HepG2 (cell line): Measurements from ENCODE around the gene OR6V1. TPM values are rescaled to one million over a fixed set of nuclear protein-coding genes. Genes with fewer than 3 reads are reported as not detected.

ENCODE experiments used
- ATAC-seq: fragments of 200-7000 bp; cut with Tn5 transposase; 3 replicates; pipeline ENCODE4 v1.9.1; 2020; ENCODE audit warnings: mild to moderate bottlenecking, moderate library complexity
- BruUV-seq: library from RNA; stranded (reverse); fragments of 400-500 nt; replicated peaks from 2 replicates; lab custom pipeline; 2021; lab: Mats Ljungman, UMichigan
- CTCF ChIA-PET: fragments of 300-600 bp; formaldehyde crosslinking; extraction: SDS; loops from one replicate; lab custom pipeline; 2021; ENCODE audit warnings: low total read pairs, inconsistent platforms, low intra/inter-chr PET ratio; lab: Yijun Ruan, JAX
- POLR2A ChIA-PET: fragments of 350-600 bp; sonication (Branson Sonifier 250); formaldehyde crosslinking; loops from one replicate; lab custom pipeline; 2020; ENCODE audit warnings: antibody characterized with exemption, inconsistent platforms; lab: Yijun Ruan, JAX
- DNase-seq: peaks from one replicate; pipeline ENCODE4 v3.0.0-alpha.2; 2015; ENCODE audit warnings: low spot score
- FAIRE-seq: peaks from 3 replicates; lab custom pipeline; 2011; peaks lifted over from hg19 to GRCh38; lab: Jason Lieb, UNC
- H2AFZ ChIP-seq: one replicate; pipeline ENCODE4 v1.6.1; 2011; ENCODE audit warnings: low read length, inconsistent platforms
- H3K27ac ChIP-seq: fragments of 300-600 bp; 3 replicates; pipeline ENCODE4 v1.8.0; 2011; ENCODE audit warnings: mixed run types, mild to moderate bottlenecking, mixed read lengths, low read length, inconsistent platforms; ENCODE audit not compliant: insufficient read depth; ENCODE audit errors: extremely low read length
- H3K27me3 ChIP-seq, 2 experiments: fragments of 200-600 bp in 1 of 2; 2 replicates in 1 of 2; 3 replicates in 1 of 2; pipeline versions ENCODE4 v1.6.0 to v1.8.0; 2011; ENCODE audit warnings: low read length in 2 of 2, mild to moderate bottlenecking in 2 of 2, moderate library complexity in 2 of 2, inconsistent platforms in 1 of 2; ENCODE audit not compliant: insufficient read depth in 2 of 2, control insufficient read depth in 1 of 2
- H3K36me3 ChIP-seq, 2 experiments: fragments of 200-600 bp in 1 of 2; replicated peaks in 1 of 2; 2 replicates in 1 of 2; 3 replicates in 1 of 2; pipeline versions ENCODE4 v1.5.1 to v1.8.0; 2011; ENCODE audit warnings: low read length in 2 of 2, inconsistent platforms in 1 of 2; ENCODE audit not compliant: insufficient read depth in 2 of 2, control insufficient read depth in 1 of 2
- H3K4me1 ChIP-seq: 2 replicates; pipeline ENCODE4 v1.5.1; 2012; ENCODE audit warnings: low read length, inconsistent platforms; ENCODE audit not compliant: insufficient read depth
- H3K4me2 ChIP-seq: 2 replicates; pipeline ENCODE4 v1.6.0; 2011; ENCODE audit warnings: low read depth, low read length, inconsistent platforms
- H3K4me3 ChIP-seq, 3 experiments: fragments of 200-600 bp in 1 of 3; sonication (generic), shearing (Covaris generic) in 1 of 3; replicated peaks in 1 of 3; 2 replicates each; pipeline ENCODE4 v1.5.1; 2011 to 2016; ENCODE audit warnings: low read length in 3 of 3, inconsistent platforms in 2 of 3, low read depth in 2 of 3, mild to moderate bottlenecking in 2 of 3, control low read depth in 1 of 3, mixed read lengths in 1 of 3; ENCODE audit not compliant: insufficient read depth in 1 of 3
- H3K79me2 ChIP-seq: one replicate; pipeline ENCODE4 v1.6.1; 2011; ENCODE audit warnings: low read length, inconsistent platforms; ENCODE audit not compliant: insufficient read depth
- H3K9ac ChIP-seq: 2 replicates; pipeline ENCODE4 v1.6.0; 2011; ENCODE audit warnings: mild to moderate bottlenecking, low read depth, low read length, inconsistent platforms; ENCODE audit not compliant: insufficient read depth
- H3K9me3 ChIP-seq: 2 replicates; pipeline ENCODE4 v1.5.1; 2012; ENCODE audit warnings: mild to moderate bottlenecking, low read length
- H4K20me1 ChIP-seq: 2 replicates; pipeline ENCODE4 v1.6.0; 2011; ENCODE audit warnings: inconsistent platforms, mild to moderate bottlenecking, low read length, moderate library complexity; ENCODE audit not compliant: insufficient read depth
- ELF1 ChIP-seq: sonication (generic); formaldehyde crosslinking; IDR thresholded peaks from 2 replicates; pipeline ENCODE4 v1.4.0; 2020; ENCODE audit warnings: missing genetic modification reagents
- MEIS1 ChIP-seq: sonication (generic); formaldehyde crosslinking; IDR thresholded peaks from 2 replicates; pipeline ENCODE4 v1.9.0; 2021; ENCODE audit warnings: mild to moderate bottlenecking, missing genetic modification reagents, moderate library complexity, borderline replicate concordance
- NCOA2 ChIP-seq: sonication (generic); formaldehyde crosslinking; IDR thresholded peaks from 2 replicates; pipeline ENCODE4 v1.8.0; 2022; ENCODE audit warnings: inconsistent platforms
- NFIC ChIP-seq: IDR thresholded peaks from 2 replicates; pipeline ENCODE4 v1.6.1; 2012; ENCODE audit warnings: mild to moderate bottlenecking, low read length, inconsistent platforms
- NFKB2 ChIP-seq: sonication (generic); formaldehyde crosslinking; IDR thresholded peaks from 2 replicates; pipeline ENCODE4 v1.4.0; 2020; ENCODE audit warnings: missing genetic modification reagents, borderline replicate concordance
- NR2C2 ChIP-seq: sonication (generic); formaldehyde crosslinking; IDR thresholded peaks from 2 replicates; pipeline ENCODE4 v1.4.0; 2020; ENCODE audit warnings: missing genetic modification reagents, mild to moderate bottlenecking, moderate library complexity, borderline replicate concordance
- NR2F2 ChIP-seq: IDR thresholded peaks from 2 replicates; pipeline ENCODE4 v1.6.1; 2012; ENCODE audit warnings: low read depth, inconsistent platforms, borderline replicate concordance
- SOX6 ChIP-seq, 2 experiments: fragments of 450-650 bp in 1 of 2; sonication (generic) in 1 of 2; formaldehyde crosslinking in 1 of 2; IDR thresholded peaks; 2 replicates each; pipeline versions ENCODE4 v1.4.0 to v1.6.1; 2017 to 2020; ENCODE audit warnings: antibody characterized with exemption in 1 of 2, mild to moderate bottlenecking in 1 of 2, missing genetic modification reagents in 1 of 2
- ZFAT ChIP-seq: sonication (generic); formaldehyde crosslinking; conservative IDR thresholded peaks from 2 replicates; pipeline ENCODE4 v1.8.1; 2023; ENCODE audit warnings: missing genetic modification reagents, inconsistent platforms
- ZFP62 ChIP-seq: sonication (generic); formaldehyde crosslinking; IDR thresholded peaks from 2 replicates; pipeline ENCODE4 v1.4.0; 2020; ENCODE audit warnings: missing genetic modification reagents
- ZNF329 ChIP-seq: sonication (generic); formaldehyde crosslinking; IDR thresholded peaks from 2 replicates; pipeline ENCODE4 v1.9.0; 2021; ENCODE audit warnings: low read depth, mild to moderate bottlenecking, missing genetic modification reagents
- ZNF747 ChIP-seq: sonication (generic); formaldehyde crosslinking; IDR thresholded peaks from 2 replicates; pipeline ENCODE4 v1.8.1; 2023; ENCODE audit warnings: missing genetic modification reagents, mild to moderate bottlenecking, borderline replicate concordance
- ZNF879 ChIP-seq: sonication (generic); formaldehyde crosslinking; IDR thresholded peaks from 2 replicates; pipeline ENCODE4 v1.8.1; 2023; ENCODE audit warnings: missing genetic modification reagents
- WGBS: methylation state at CpG from one replicate; pipeline ENCODE4 v1.1.6; 2017; ENCODE audit warnings: low lambda C conversion rate; 5-methylcytosine and 5-hydroxymethylcytosine counted together
- in situ Hi-C: cut with HindIII; loops from 2 replicates; pipeline ENCODE4 v1.10.0; 2017; ENCODE audit warnings: low pct_unique_long_range_greater_than_20kb; ENCODE audit not compliant: extremely low pct_ligation_motif_present
- intact Hi-C: fragments of 100-400 bp; cut with micrococcal nuclease; formaldehyde crosslinking; loops from one replicate; pipeline ENCODE4 v1.10.0; 2022; ENCODE audit not compliant: unreplicated experiment
- polyA plus RNA-seq, 8 experiments: library from polyadenylated mRNA; depleted of rRNA in 3 of 8; stranded (reverse) in 7 of 8; unstranded in 1 of 8; fragments of >200 nt; fragmentation: Illumina TruSeq in 4 of 8; extraction: Trizol in 4 of 8; gene quantifications; 2 replicates each; pipeline versions ENCODE4 v1.2.1 to v1.2.3, GENCODE V29; 2011 to 2016; ENCODE audit warnings: low read depth in 4 of 8, missing spikeins in 1 of 8, mixed read lengths in 1 of 8; ENCODE audit not compliant: insufficient read depth in 1 of 8
- total RNA-seq, 5 experiments: library from RNA; depleted of rRNA; stranded (reverse); fragments of >200 nt; fragmentation: Illumina TruSeq; extraction: Trizol; gene quantifications; 2 replicates each; pipeline ENCODE4 v1.2.3, GENCODE V29; 2016; ENCODE audit warnings: low read depth in 1 of 5
- TF ChIP-seq, protein P1 (sequence below): sonication (generic); formaldehyde crosslinking; IDR thresholded peaks from 2 replicates; pipeline ENCODE4 v1.5.0; 2020; ENCODE audit warnings: mild to moderate bottlenecking, missing genetic modification reagents

The OR6V1 gene
- total and polyA plus RNA-seq, 2 of the 13 experiments (the other 11 are each of a cell fraction or from before 2014, with no cell fraction given) = not detected

DNA sequence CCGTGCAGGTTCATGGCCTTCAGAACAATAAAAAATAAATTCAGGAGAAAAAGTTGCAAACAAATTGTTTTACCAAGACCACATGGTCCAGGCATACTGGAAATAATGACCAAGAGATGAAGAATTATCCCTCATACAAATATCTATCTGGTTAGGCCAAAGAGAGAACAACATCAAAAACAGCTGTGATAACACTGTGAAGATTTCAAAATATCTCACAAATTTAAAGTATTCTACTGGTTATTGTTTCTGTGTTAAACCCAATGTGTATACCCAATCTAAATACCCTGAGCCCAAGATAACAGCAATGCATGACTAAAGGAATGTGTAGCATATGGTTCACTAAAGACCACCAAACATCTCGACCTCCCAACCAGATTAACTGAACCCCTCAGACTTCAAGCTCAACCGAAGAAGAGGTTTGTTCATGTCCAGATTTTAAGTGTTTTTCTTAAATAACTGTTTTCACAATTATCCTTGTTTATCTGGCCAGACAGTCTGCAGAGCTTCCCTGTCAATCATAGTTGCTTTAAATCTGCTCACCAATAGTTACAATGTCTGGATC, 36.1 kb upstream of the OR6V1 start (continued):
- TF ChIP-seq ZFP62 (CRISPR knock-in tag) (no peak), NR2C2 (CRISPR knock-in tag) (no peak), MEIS1 (CRISPR knock-in tag) (no peak)

DNA sequence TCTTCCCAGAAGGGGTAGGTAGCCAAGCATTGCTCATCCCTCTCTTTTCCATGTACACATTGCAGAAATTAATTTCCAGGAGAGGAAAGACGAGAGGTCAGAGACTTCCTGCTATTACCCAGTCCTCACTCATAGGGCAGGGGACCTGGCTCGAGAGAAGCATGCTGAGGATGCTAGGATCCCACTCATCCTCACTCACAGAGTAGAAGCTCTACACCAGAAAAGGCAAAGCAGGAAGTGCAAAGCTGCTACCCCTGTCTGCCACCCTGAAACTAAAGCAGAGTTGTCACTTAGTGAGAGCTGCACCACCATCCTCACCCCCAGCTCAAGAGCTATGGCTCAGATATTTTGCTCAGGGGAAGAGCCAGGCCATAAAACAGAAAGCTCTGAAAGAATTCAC, 35.1 kb upstream of the OR6V1 start:
- TF ChIP-seq NR2F2 = no peak
- no peak for TF ChIP-seq ZNF747 (CRISPR knock-in tag)
- TF ChIP-seq NFKB2 (CRISPR knock-in tag) = no peak
- no peak for TF ChIP-seq ZFAT (CRISPR knock-in tag)
- TF ChIP-seq, protein P1, sequence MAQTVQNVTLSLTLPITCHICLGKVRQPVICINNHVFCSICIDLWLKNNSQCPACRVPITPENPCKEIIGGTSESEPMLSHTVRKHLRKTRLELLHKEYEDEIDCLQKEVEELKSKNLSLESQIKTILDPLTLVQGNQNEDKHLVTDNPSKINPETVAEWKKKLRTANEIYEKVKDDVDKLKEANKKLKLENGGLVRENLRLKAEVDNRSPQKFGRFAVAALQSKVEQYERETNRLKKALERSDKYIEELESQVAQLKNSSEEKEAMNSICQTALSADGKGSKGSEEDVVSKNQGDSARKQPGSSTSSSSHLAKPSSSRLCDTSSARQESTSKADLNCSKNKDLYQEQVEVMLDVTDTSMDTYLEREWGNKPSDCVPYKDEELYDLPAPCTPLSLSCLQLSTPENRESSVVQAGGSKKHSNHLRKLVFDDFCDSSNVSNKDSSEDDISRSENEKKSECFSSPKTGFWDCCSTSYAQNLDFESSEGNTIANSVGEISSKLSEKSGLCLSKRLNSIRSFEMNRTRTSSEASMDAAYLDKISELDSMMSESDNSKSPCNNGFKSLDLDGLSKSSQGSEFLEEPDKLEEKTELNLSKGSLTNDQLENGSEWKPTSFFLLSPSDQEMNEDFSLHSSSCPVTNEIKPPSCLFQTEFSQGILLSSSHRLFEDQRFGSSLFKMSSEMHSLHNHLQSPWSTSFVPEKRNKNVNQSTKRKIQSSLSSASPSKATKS (CRISPR knock-in tag) = no peak
- no peak for TF ChIP-seq ELF1 (CRISPR knock-in tag)
- no peak for TF ChIP-seq ZNF879 (CRISPR knock-in tag)
- TF ChIP-seq NCOA2 (CRISPR knock-in tag) = no peak
- TF ChIP-seq NFIC = no peak
- TF ChIP-seq ZNF329 (CRISPR knock-in tag) = no peak
- TF ChIP-seq SOX6 (IDR thresholded peaks at IDR 0.05) = no peak
- no peak for TF ChIP-seq SOX6 (CRISPR knock-in tag; IDR thresholded peaks at IDR 0.05)
- H3K4me1 ChIP-seq = no peaks in the 10 kb centered on the region
- no peak overlapping the region for H3K4me3 ChIP-seq
- H3K9ac ChIP-seq = no peak overlapping the region
- ChIA-PET CTCF (no interaction called here), POLR2A (no interaction called here)
- ATAC-seq = no peak
- H2AFZ ChIP-seq = no peak overlapping the region
- no peak overlapping the region for H3K4me2 ChIP-seq
- H4K20me1 ChIP-seq = no peaks in the 10 kb centered on the region
- 0% methylated on average over 2 of the region's 2 CpGs for WGBS
- no peak for DNase-seq
- no TSS peak for BruUV-seq
- no peak overlapping the region for H3K27ac ChIP-seq
- no peaks in the 10 kb centered on the region for H3K79me2 ChIP-seq
- no peaks in the 10 kb centered on the region for H3K36me3 ChIP-seq
- in situ Hi-C loops = no loop called here
- FAIRE-seq = no peak
- no peaks in the 10 kb centered on the region for H3K9me3 ChIP-seq
- intact Hi-C loops = no loop called here
- H3K27me3 ChIP-seq = no peaks in the 10 kb centered on the region; a peak in 1 of 5 replicates
